Measurements from ENCODE around the gene UGT1A7.

UGT1A7 gene

GRCh38 chr2:233756429-233757081, 74.9 kb downstream of the UGT1A7 start:
- TF ChIP-seq CTCF (IDR thresholded peaks at IDR 0.05; ENCODE audit: insufficient read depth, missing control alignments) = no peak
- DNase-seq (ENCODE audit: insufficient read length, low spot score) (no peak), FAIRE-seq (no peak)

DNA sequence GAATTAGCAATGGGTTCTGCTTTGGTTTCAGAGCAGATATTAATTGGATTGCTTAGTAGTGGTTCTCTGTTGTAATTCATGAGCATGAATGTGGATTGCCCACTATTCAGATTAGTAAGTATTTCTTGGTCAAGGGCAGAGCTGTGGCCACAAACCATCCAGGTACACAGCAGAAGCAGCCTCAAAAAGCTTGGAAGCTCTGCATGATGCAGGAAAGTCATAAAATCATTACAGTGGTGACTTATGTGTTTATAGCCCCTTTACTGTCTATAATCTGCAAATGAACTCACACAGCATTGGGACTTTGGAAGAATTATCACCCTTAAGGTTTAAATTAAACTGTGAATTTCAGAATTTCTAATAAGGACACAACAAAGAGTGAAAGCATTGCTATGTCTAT, 76.4 kb downstream of the UGT1A7 start:
- DNase-seq (ENCODE audit: insufficient read length, low spot score) = no peak
- no peak for TF ChIP-seq CTCF (IDR thresholded peaks at IDR 0.05; ENCODE audit: insufficient read depth, missing control alignments)
- no peak for FAIRE-seq

- FAIRE-seq (no peak), DNase-seq (ENCODE audit: insufficient read length, low spot score) (no peak)
- no peak for TF ChIP-seq CTCF (IDR thresholded peaks at IDR 0.05; ENCODE audit: insufficient read depth, missing control alignments)
Observed at GRCh38 chr2:233758849-233759248, 77.1 kb downstream of the UGT1A7 start.

GRCh38 chr2:233760043-233760442, 78.3 kb downstream of the UGT1A7 start, which contains the start of gene UGT1A1:
UGT1A1 (plus strand) TSS chr2:233760270; CDS start chr2:233760288, 18 bp downstream.
- DNase-seq (ENCODE audit: insufficient read length, low spot score) (no peak), FAIRE-seq (no peak)
- no peak for TF ChIP-seq CTCF (IDR thresholded peaks at IDR 0.05; ENCODE audit: insufficient read depth, missing control alignments)

DNA sequence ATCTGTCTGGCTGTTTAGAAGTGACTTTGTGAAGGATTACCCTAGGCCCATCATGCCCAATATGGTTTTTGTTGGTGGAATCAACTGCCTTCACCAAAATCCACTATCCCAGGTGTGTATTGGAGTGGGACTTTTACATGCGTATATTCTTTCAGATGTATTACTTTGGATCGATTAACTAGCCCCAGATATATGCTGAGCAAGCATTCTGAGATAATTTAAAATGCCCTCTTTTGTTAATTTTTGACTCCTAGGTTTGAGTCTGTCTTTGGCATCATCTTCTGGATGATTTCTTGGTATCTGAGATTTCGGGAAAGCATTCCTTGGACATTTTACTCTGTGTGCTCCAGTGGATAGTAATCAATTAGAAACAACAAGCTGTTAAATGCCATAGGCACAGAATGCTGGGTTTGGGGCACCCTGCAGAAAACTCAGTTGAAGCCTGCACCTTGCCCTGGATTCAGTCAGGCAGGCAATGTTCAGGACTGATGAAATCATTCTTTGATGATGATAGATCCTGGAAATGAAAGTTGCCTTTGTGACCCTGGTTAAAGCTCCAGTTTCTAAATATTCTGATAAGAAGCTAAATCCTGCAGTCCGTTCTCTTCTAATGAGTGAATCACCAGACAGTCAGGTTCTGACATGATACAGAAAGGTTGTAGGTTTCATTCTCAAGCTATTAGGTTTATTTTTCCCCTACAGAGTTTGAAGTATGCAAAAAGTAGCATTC, 79.5 kb downstream of the UGT1A7 start:
- no peak for DNase-seq (ENCODE audit: insufficient read length, low spot score)

DNA sequence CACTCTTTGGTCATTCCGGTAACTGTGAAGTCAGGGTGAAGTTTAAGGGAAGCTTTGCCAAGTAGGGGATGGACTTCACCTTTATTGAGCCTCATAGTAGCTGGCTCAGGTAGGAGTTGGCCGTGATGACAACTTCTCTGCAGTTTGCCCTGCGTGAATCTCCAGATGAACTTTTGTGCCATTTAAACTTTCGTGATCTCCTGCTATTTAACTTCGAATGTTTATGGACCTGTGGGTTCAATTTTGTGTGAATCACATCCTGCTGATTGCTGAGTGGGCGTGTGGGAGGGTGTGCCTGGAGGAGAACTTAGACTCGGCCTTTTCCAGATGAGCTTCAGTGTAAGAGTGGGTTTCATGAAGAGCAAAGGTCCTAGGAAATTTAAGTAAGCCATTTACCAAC, 82.6 kb downstream of the UGT1A7 start:
- FAIRE-seq = no peak
- TF ChIP-seq CTCF (IDR thresholded peaks at IDR 0.05; ENCODE audit: insufficient read depth, missing control alignments) = no peak
- no peak for DNase-seq (ENCODE audit: insufficient read length, low spot score)

More for the DNA sequence above, 79.5 kb downstream of the UGT1A7 start:
- no peak for TF ChIP-seq CTCF (IDR thresholded peaks at IDR 0.05; ENCODE audit: insufficient read depth, missing control alignments)
- no peak for FAIRE-seq

DNA sequence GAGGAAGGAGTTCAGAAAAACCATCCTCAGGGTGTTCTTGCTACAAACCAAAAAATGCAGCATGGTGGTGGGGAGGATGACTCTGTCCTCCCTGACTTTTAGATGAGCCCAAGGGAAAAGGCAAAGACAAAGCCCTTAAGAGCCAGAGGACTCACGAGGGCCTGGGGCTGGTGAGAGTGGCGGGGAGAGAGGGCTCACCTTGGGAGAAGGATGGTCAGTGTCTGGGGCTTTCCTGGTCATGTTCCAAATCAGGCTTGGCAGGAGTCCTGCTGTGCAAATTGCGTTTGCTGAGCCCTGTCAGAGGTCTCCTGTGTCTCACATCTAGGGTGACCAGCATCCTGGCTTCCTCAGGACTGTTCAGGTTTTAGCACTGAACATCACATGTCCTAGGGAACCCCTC, 83.1 kb downstream of the UGT1A7 start:
- FAIRE-seq (no peak), DNase-seq (ENCODE audit: insufficient read length, low spot score) (no peak)
- TF ChIP-seq CTCF (IDR thresholded peaks at IDR 0.05; ENCODE audit: insufficient read depth, missing control alignments) = no peak

Measured in D721Med (cell line).